Heart right ventricle (tissue), 16 donors: ENCODE data around the gene MEGF11. TPM values are rescaled to one million over a fixed set of nuclear protein-coding genes. Genes with fewer than 3 reads are reported as not detected.

ENCODE experiments used
- ATAC-seq, 8 donors: fragments of 200-7000 bp; cut with Tn5 transposase; one replicate each; pipeline ENCODE4 v1.9.1; 2020; ENCODE audit warnings: mild to moderate bottlenecking in 8 of 8, moderate library complexity in 8 of 8, moderate number of reproducible peaks in 1 of 8
- DNase-seq, 2 donors: peaks; one replicate each; pipeline ENCODE4 v3.0.0-alpha.2; 2020
- H3K27ac ChIP-seq, 10 donors: fragments of 200-600 bp; sonication (generic) in 2 of 10; one replicate each; pipeline versions ENCODE4 v1.5.0 to v1.8.0; 2020 to 2022; ENCODE audit warnings: mild to moderate bottlenecking in 3 of 10
- H3K27me3 ChIP-seq, 7 donors: fragments of 200-600 bp; one replicate each; pipeline ENCODE4 v1.8.0; 2021 to 2022; ENCODE audit warnings: mild to moderate bottlenecking in 2 of 7
- H3K36me3 ChIP-seq, 9 donors: fragments of 200-600 bp; sonication (generic) in 1 of 9; one replicate each; pipeline versions ENCODE4 v1.5.0 to v1.8.0; 2020 to 2022; ENCODE audit warnings: mild to moderate bottlenecking in 2 of 9
- H3K4me1 ChIP-seq, 9 donors: fragments of 200-600 bp; sonication (generic) in 1 of 9; one replicate each; pipeline versions ENCODE4 v1.5.0 to v1.8.0; 2020 to 2022; ENCODE audit warnings: mild to moderate bottlenecking in 4 of 9
- H3K4me3 ChIP-seq, 10 donors: fragments of 200-600 bp; sonication (generic) in 2 of 10; one replicate each; pipeline versions ENCODE4 v1.5.0 to v1.8.0; 2020 to 2022; ENCODE audit warnings: mild to moderate bottlenecking in 7 of 10, moderate library complexity in 2 of 10
- H3K9me3 ChIP-seq, 11 donors: fragments of 200-600 bp in 10 of 11; sonication (generic) in 2 of 11; one replicate each; pipeline versions ENCODE4 v1.5.0 to v1.8.0; 2013 to 2022; ENCODE audit warnings: mild to moderate bottlenecking in 2 of 11, control low read depth in 1 of 11, moderate library complexity in 1 of 11
- CTCF ChIP-seq, 9 donors: fragments of 200-600 bp; sonication (generic) in 2 of 9; IDR thresholded peaks; one replicate each; pipeline versions ENCODE4 v1.5.0 to v1.8.0; 2021 to 2022; ENCODE audit warnings: antibody characterized with exemption in 9 of 9, mild to moderate bottlenecking in 5 of 9, moderate library complexity in 1 of 9
- WGBS, 2 donors: extraction: QIAGEN DNeasy Blood & Tissue Kit; methylation state at CpG; one replicate each; pipeline ENCODE4 v1.1.7; 2013; ENCODE audit warnings: inconsistent platforms in 1 of 2; 5-methylcytosine and 5-hydroxymethylcytosine counted together
- intact Hi-C, 10 donors: fragments of 100-400 bp; cut with DNase I; formaldehyde crosslinking; loops; one replicate each; pipeline versions ENCODE4 v1.11.1 to v1.14.2; 2022
- polyA plus RNA-seq, 2 donors: library from polyadenylated mRNA; stranded (reverse); fragments of 200-250 nt; gene quantifications; one replicate each; pipeline ENCODE4 v1.2.3, GENCODE V29; 2013
- total RNA-seq, 10 donors: library from RNA; stranded (reverse); fragmentation: NEBNext Ultra II Directional in 3 of 10; extraction: Animal tissue kit (Norgen Biotek cat#: 25700) in 3 of 10; gene quantifications; one replicate each; pipeline versions ENCODE4 v1.2.1 to v1.2.4, GENCODE V29; 2021 to 2023
- donor health status: Arrhythmogenic right ventricular cardiomyopathy.
- donor health status: ischemic (EF 13 %, LVEDD 7.1; RV severe dilation, severe dysfunction).
- donor health status: healthy with polysubstance abuse.
- donor health status: DM: no; HTN: yes; CAD: no.
- donor health status: DM: no; HTN: no; CAD: no.
- donor health status: ischemic (EF 25% LVEDD 6.9; RV normal size, moderate dysfunction).
- donor health status: ischemic (EF 25% LVEDD 5.7; RV mildly dilated, moderate dysfunction).
- donor health status: healthy.
- donor health status: DM: yes; HTN: yes; CAD: no.
- donor health status: Ischemic cardiomyopathy.
- donor health status: ischemic (EF 35%, LVEDD 5.7; RV mildly dilated, moderate dysfunction).
- donor health status: nonischemic (EF 11% LVEDD 7.7; RV severe dilation, severe dysfunction).
- donor health status: DM: yes; HTN: yes; CAD: no.
- donor health status: PGD.
- donor health status: ischemic (EF 29% LVEDD 5.4; RV normal size, mild dysfunction).
- donor health status: nonischemic (EF 23%, LVEDD 6.1; RV moderate dilation, normal function).

Gene MEGF11
- total and polyA plus RNA-seq, 12 donors = 0.03 TPM; not detected in 11

GRCh38 chr15:65901336-65901735 is 352.2 kb downstream of the MEGF11 start:
- DNase-seq = no peak
- TF ChIP-seq CTCF (IDR thresholded peaks at IDR 0.05) = no peak
- Histone ChIP-seq H3K4me1 (peaks cover 0 to 48% (median 16%) of the 10 kb centered on the region in 9 donors), H3K9me3 (no peaks in the 10 kb centered on the region), H3K27ac (no peak overlapping the region), H3K36me3 (peaks cover 0 to 99% (median 20%) of the 10 kb centered on the region in 9 donors), H3K27me3 (no peaks in the 10 kb centered on the region), H3K4me3 (no peak overlapping the region)
- WGBS, 2 donors = 74 to 75% methylated on average over 2 of the region's 2 CpGs
- ATAC-seq = no peak
- intact Hi-C loops = no loop called here

GRCh38 chr15:65900488-65900887 is 353.1 kb downstream of the MEGF11 start:
- Histone ChIP-seq H3K4me1 (peaks cover 0 to 53% (median 20%) of the 10 kb centered on the region in 9 donors), H3K4me3 (no peak overlapping the region), H3K9me3 (no peaks in the 10 kb centered on the region), H3K27ac (no peak overlapping the region), H3K27me3 (no peaks in the 10 kb centered on the region), H3K36me3 (peaks cover 0 to 99% (median 20%) of the 10 kb centered on the region in 9 donors)
- no peak for TF ChIP-seq CTCF (IDR thresholded peaks at IDR 0.05)
- DNase-seq = no peak
- ATAC-seq = no peak
- WGBS, 2 donors = 95 to 97% methylated on average over 3 of the region's 3 CpGs
- intact Hi-C loops = no loop called here

GRCh38 chr15:65896236-65896635 is 357.3 kb downstream of the MEGF11 start:
- H3K4me3 ChIP-seq = no peak overlapping the region
- H3K36me3 ChIP-seq = peaks cover 0 to 91% (median 13%) of the 10 kb centered on the region in 9 donors
- no peaks in the 10 kb centered on the region for H3K27me3 ChIP-seq
- WGBS, 2 donors = 44 to 63% methylated on average over 2 of the region's 2 CpGs
- TF ChIP-seq CTCF (IDR thresholded peaks at IDR 0.05) = no peak
- ATAC-seq (no peak), DNase-seq (no peak)
- no peak overlapping the region for H3K27ac ChIP-seq
- intact Hi-C loops = no loop called here
- H3K4me1 ChIP-seq = peaks cover 0 to 23% (median 0%) of the 10 kb centered on the region in 9 donors
- H3K9me3 ChIP-seq = no peaks in the 10 kb centered on the region

GRCh38 chr15:65893060-65893459 is 360.5 kb downstream of the MEGF11 start:
- peaks cover 0 to 27% (median 0%) of the 10 kb centered on the region in 9 donors for H3K4me1 ChIP-seq
- TF ChIP-seq CTCF (IDR thresholded peaks at IDR 0.05) = no peak
- 90 to 92% methylated on average over 5 of the region's 5 CpGs for WGBS, 2 donors
- no peak overlapping the region for H3K4me3 ChIP-seq
- ATAC-seq = no peak
- no peaks in the 10 kb centered on the region for H3K9me3 ChIP-seq
- H3K27ac ChIP-seq = no peak overlapping the region
- DNase-seq = no peak
- no peaks in the 10 kb centered on the region for H3K27me3 ChIP-seq
- peaks cover 0 to 91% (median 18%) of the 10 kb centered on the region in 9 donors for H3K36me3 ChIP-seq
- intact Hi-C loops = no loop called here
